CD14-positive monocyte (primary cell): ENCODE results near the gene C1RL. TPM values are rescaled to one million over a fixed set of nuclear protein-coding genes. Genes with fewer than 3 reads are reported as not detected.

Experiments
- DNase-seq, 3 donors: peaks; one replicate each; pipeline ENCODE4 v3.0.0-alpha.2; 2011 to 2022
- H2AFZ ChIP-seq: 2 replicates; pipeline ENCODE4 v1.6.0; 2012; ENCODE audit warnings: mild to moderate bottlenecking, low read depth, low read length, inconsistent platforms; ENCODE audit not compliant: insufficient read depth, poor library complexity, severe bottlenecking
- H3K27ac ChIP-seq, 2 donors: 1 replicate in 1 of 2; 2 replicates in 1 of 2; pipeline ENCODE4 v1.5.1; 2012 to 2013; ENCODE audit warnings: low read length in 2 of 2, control low read depth in 1 of 2, inconsistent platforms in 1 of 2, low read depth in 1 of 2, mild to moderate bottlenecking in 1 of 2
- H3K27me3 ChIP-seq, 2 donors: one replicate each; pipeline versions ENCODE4 v1.6.0 to v1.6.1; 2011 to 2013; ENCODE audit warnings: low read length in 2 of 2; ENCODE audit not compliant: control insufficient read depth in 2 of 2, insufficient read depth in 2 of 2
- H3K36me3 ChIP-seq, 2 donors: replicated peaks in 1 of 2; 1 replicate in 1 of 2; 2 replicates in 1 of 2; pipeline versions ENCODE4 v1.5.1 to v1.6.1; 2012 to 2013; ENCODE audit warnings: low read length in 2 of 2, control low read depth in 1 of 2, inconsistent platforms in 1 of 2, mild to moderate bottlenecking in 1 of 2; ENCODE audit not compliant: insufficient read depth in 2 of 2, control insufficient read depth in 1 of 2
- H3K4me1 ChIP-seq, 2 donors: 1 replicate in 1 of 2; 2 replicates in 1 of 2; pipeline versions ENCODE4 v1.5.1 to v1.6.1; 2012 to 2013; ENCODE audit warnings: low read length in 2 of 2, control low read depth in 1 of 2, inconsistent platforms in 1 of 2, mild to moderate bottlenecking in 1 of 2, moderate library complexity in 1 of 2; ENCODE audit not compliant: insufficient read depth in 2 of 2, control insufficient read depth in 1 of 2
- H3K4me2 ChIP-seq: replicated peaks from 2 replicates; pipeline ENCODE3; 2012; ENCODE audit warnings: low read length, moderate library complexity, mild to moderate bottlenecking; ENCODE audit not compliant: poor library complexity, severe bottlenecking; ENCODE audit errors: extremely low read depth
- H3K4me3 ChIP-seq, 3 experiments: fragments of 200-600 bp in 1 of 3; sonication (generic) in 1 of 3; replicated peaks in 1 of 3; 1 replicate in 2 of 3; 2 replicates in 1 of 3; pipeline ENCODE4 v1.5.1; 2011 to 2013; ENCODE audit warnings: low read length in 3 of 3, mild to moderate bottlenecking in 3 of 3, control low read depth in 2 of 3, low read depth in 2 of 3, inconsistent platforms in 1 of 3, moderate library complexity in 1 of 3
- H3K79me2 ChIP-seq: 2 replicates; pipeline ENCODE4 v1.6.0; 2012; ENCODE audit warnings: mild to moderate bottlenecking, control low read depth, inconsistent platforms, low read length, moderate library complexity; ENCODE audit not compliant: insufficient read depth
- H3K9ac ChIP-seq: 2 replicates; pipeline ENCODE4 v1.6.0; 2017; ENCODE audit warnings: low read length, mild to moderate bottlenecking; ENCODE audit not compliant: insufficient read depth, poor library complexity, severe bottlenecking
- H3K9me3 ChIP-seq, 2 donors: replicated peaks in 1 of 2; 1 replicate in 1 of 2; 2 replicates in 1 of 2; pipeline versions ENCODE4 v1.5.1 to v1.6.1; 2012 to 2013; ENCODE audit warnings: low read length in 2 of 2, control low read depth in 1 of 2; ENCODE audit not compliant: control insufficient read depth in 1 of 2, insufficient read depth in 1 of 2
- H4K20me1 ChIP-seq: 2 replicates; pipeline ENCODE4 v1.6.0; 2012; ENCODE audit warnings: mild to moderate bottlenecking, low read length, control low read depth, moderate library complexity; ENCODE audit not compliant: insufficient read depth
- H3K27ac Mint-ChIP-seq, 7 donors: one replicate each; pipeline ENCODE4 v1.8.0; 2020; ENCODE audit warnings: mild to moderate bottlenecking in 7 of 7, mixed read lengths in 7 of 7, moderate library complexity in 6 of 7, inconsistent platforms in 2 of 7
- H3K27me3 Mint-ChIP-seq, 3 donors: one replicate each; pipeline ENCODE4 v1.8.0; 2021 to 2022; ENCODE audit warnings: low read depth in 3 of 3, mild to moderate bottlenecking in 3 of 3, mixed read lengths in 3 of 3, moderate library complexity in 3 of 3, inconsistent platforms in 1 of 3
- H3K36me3 Mint-ChIP-seq, 2 donors: one replicate each; pipeline ENCODE4 v1.8.0; 2020; ENCODE audit warnings: mixed read lengths in 2 of 2, inconsistent platforms in 1 of 2, mild to moderate bottlenecking in 1 of 2
- H3K4me1 Mint-ChIP-seq: one replicate; pipeline ENCODE4 v1.8.0; 2020; ENCODE audit warnings: mild to moderate bottlenecking, mixed read lengths
- H3K4me3 Mint-ChIP-seq, 2 donors: one replicate each; pipeline ENCODE4 v1.8.0; 2020; ENCODE audit warnings: mild to moderate bottlenecking in 2 of 2, mixed read lengths in 2 of 2, moderate library complexity in 1 of 2
- H3K9me3 Mint-ChIP-seq, 7 donors: one replicate each; pipeline ENCODE4 v1.8.0; 2020 to 2022; ENCODE audit warnings: mixed read lengths in 7 of 7, mild to moderate bottlenecking in 6 of 7, moderate library complexity in 6 of 7, inconsistent platforms in 2 of 7
- WGBS: methylation state at CpG from one replicate; pipeline ENCODE4 v1.1.5; 2013; ENCODE audit warnings: missing lambda C conversion rate; ENCODE audit not compliant: insufficient coverage; 5-methylcytosine and 5-hydroxymethylcytosine counted together
- intact Hi-C, 2 donors: fragments of 100-400 bp; cut with micrococcal nuclease; formaldehyde crosslinking; loops; one replicate each; pipeline versions ENCODE4 v1.15.0 to v1.15.1; 2023
- polyA plus RNA-seq, 3 donors: library from polyadenylated mRNA; depleted of rRNA in 1 of 3; unstranded in 2 of 3; stranded (reverse) in 1 of 3; fragments of 300-500 nt in 2 of 3; fragments of >200 nt in 1 of 3; fragmentation: Illumina TruSeq in 2 of 3; gene quantifications; 1 replicate in 2 of 3; 2 replicates in 1 of 3; pipeline ENCODE4 v1.2.3, GENCODE V29; 2012 to 2021
- TF ChIP-seq, protein P1 (sequence below): fragments of 200-600 bp; IDR thresholded peaks from one replicate; pipeline ENCODE4 v1.8.0; 2022; ENCODE audit warnings: antibody characterized with exemption, mild to moderate bottlenecking

C1RL gene
- polyA plus RNA-seq, 3 donors = 4.8 to 27.9 (median 5.6) TPM

GRCh38 chr12:7099290-7099996 is 9.6 kb downstream of the C1RL start:
- Mint-ChIP-seq H3K4me3 (peak overlapping the region in 1 of 2 donors; percentile 40), H3K27me3 (peaks cover 3 to 5% (median 4%) of the 10 kb centered on the region in 3 donors), H3K4me1 (peaks cover 16% of the 10 kb centered on the region), H3K27ac (peak overlapping the region in 4 of 7 donors; percentile 3 to 80 (median 43)), H3K36me3 (peaks cover 51 to 52% of the 10 kb centered on the region in 2 donors), H3K9me3 (no peaks in the 10 kb centered on the region)
- H3K9me3 ChIP-seq = no peaks in the 10 kb centered on the region
- peaks cover 18 to 56% of the 10 kb centered on the region in 2 donors for H3K36me3 ChIP-seq
- H2AFZ ChIP-seq = no peak overlapping the region
- no peaks in the 10 kb centered on the region for H3K27me3 ChIP-seq
- H3K27ac ChIP-seq = peak overlapping the region in 1 of 2 donors; percentile 25
- peak; percentile 18 to 39 (median 32) for DNase-seq
- no peak overlapping the region for H3K4me2 ChIP-seq
- intact Hi-C loops = loop anchor here in 1 of 2 donors (10.0 kb wide), 1 partner anchor 75 kb away; no protein-coding TSS in a partner anchor
- TF ChIP-seq, protein P1, sequence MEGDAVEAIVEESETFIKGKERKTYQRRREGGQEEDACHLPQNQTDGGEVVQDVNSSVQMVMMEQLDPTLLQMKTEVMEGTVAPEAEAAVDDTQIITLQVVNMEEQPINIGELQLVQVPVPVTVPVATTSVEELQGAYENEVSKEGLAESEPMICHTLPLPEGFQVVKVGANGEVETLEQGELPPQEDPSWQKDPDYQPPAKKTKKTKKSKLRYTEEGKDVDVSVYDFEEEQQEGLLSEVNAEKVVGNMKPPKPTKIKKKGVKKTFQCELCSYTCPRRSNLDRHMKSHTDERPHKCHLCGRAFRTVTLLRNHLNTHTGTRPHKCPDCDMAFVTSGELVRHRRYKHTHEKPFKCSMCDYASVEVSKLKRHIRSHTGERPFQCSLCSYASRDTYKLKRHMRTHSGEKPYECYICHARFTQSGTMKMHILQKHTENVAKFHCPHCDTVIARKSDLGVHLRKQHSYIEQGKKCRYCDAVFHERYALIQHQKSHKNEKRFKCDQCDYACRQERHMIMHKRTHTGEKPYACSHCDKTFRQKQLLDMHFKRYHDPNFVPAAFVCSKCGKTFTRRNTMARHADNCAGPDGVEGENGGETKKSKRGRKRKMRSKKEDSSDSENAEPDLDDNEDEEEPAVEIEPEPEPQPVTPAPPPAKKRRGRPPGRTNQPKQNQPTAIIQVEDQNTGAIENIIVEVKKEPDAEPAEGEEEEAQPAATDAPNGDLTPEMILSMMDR = no peak
- H3K9ac ChIP-seq = no peak overlapping the region
- no peak overlapping the region for H3K4me3 ChIP-seq
- 85% methylated on average over 8 of the region's 9 CpGs for WGBS
- peaks cover 21% of the 10 kb centered on the region for H4K20me1 ChIP-seq
- H3K4me1 ChIP-seq = peaks cover 9 to 11% of the 10 kb centered on the region in 2 donors
- H3K79me2 ChIP-seq = no peaks in the 10 kb centered on the region

GRCh38 chr12:7096979-7097378 is 12.0 kb downstream of the C1RL start:
- Histone ChIP-seq H3K4me2 (no peak overlapping the region), H3K4me3 (no peak overlapping the region), H3K79me2 (no peaks in the 10 kb centered on the region), H2AFZ (no peak overlapping the region), H3K36me3 (peaks cover 10 to 32% of the 10 kb centered on the region in 2 donors), H3K9ac (no peak overlapping the region), H3K9me3 (no peaks in the 10 kb centered on the region), H3K4me1 (peaks cover 11 to 12% of the 10 kb centered on the region in 2 donors), H3K27me3 (peaks cover 0 to 2% of the 10 kb centered on the region in 2 donors), H3K27ac (no peak overlapping the region), H4K20me1 (peaks cover 4% of the 10 kb centered on the region)
- H3K9me3 Mint-ChIP-seq = peaks cover 0 to 1% (median 0%) of the 10 kb centered on the region in 7 donors
- H3K4me3 Mint-ChIP-seq = no peak overlapping the region
- no peak overlapping the region for H3K27ac Mint-ChIP-seq
- peaks cover 18% of the 10 kb centered on the region for H3K4me1 Mint-ChIP-seq
- DNase-seq = no peak
- 93% methylated on average over 15 of the region's 19 CpGs for WGBS
- peaks cover 30 to 35% of the 10 kb centered on the region in 2 donors for H3K36me3 Mint-ChIP-seq
- TF ChIP-seq, protein P1 = no peak
- H3K27me3 Mint-ChIP-seq = peaks cover 5 to 15% (median 5%) of the 10 kb centered on the region in 3 donors
- intact Hi-C loops = loop anchor here in 1 of 2 donors (10.0 kb wide), 1 partner anchor 72 kb away; no protein-coding TSS in a partner anchor
